Measurements from ENCODE around the gene ELAVL4.

Gene ELAVL4

DNA sequence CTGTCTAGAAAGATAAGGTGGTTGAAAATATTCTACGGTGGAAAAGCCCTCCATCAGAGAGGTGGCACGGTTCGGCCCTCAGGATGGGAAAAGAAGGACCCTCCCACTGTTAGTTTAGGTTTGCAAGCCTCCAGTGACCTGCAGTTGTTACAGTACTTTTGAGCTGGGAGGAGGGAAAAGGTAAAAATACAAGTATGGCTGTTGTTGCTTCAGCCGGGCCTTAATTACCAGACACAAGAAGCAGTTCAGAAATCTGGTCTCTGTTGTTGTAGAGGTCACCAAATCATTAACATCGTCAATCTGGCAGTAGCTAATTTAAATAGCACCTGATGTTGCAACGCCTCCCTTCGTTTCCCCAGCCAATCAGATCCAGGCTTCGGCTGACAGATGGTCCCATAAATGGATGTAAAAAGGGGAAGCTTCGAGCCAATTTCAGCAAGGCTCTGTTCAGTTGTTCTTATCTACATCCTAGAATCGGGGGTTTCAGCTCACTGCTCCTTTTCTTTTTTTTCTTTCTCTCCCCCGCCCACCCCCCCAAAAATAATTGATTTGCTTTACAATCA is at the start of gene ELAVL4:
ELAVL4 (plus strand) TSS at position 424 of the 563 bp plus-strand sequence. CDS start 270 bp downstream, outside the sequence.
- no peak for DNase-seq (ENCODE audit: low read depth)

DNA sequence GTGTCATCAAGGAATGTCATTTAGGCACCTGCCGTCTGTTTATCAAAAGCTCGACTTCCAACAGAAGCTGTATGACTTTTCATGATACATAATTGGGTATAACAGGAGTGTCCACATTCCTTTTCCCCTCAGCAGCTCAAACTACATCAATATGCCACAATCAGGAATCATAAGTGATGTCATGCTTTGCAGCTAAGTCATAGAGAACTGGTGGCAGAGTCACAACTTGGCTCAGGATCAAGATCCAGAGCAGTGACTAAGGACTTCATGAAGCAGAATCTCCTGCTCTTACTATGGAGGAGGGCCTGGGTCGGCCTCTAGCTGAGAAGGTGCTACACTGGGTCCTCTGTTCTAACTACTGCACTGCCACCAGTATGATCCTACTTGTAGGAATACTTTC is 48.4 kb upstream of the ELAVL4 start:
- no peak for DNase-seq (ENCODE audit: low read depth)

DNA sequence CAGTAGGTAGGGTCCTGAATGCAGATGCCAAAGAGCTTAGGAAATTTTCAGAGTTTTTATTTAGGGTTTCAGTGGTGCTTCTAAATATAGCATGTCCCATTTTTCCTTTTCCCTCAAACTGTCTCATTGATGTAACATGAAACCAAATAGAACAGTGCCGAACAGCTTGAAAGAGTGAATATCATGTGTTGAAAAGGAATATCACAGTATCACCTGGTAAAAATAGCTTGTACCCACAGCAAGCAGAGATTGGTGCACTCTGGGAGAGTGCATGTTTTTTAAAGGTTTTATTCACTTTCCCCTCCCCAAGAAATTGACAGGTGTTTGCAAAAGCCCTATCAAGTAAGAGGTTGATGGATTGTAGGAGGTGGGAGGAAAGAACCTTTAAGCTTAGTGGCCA is 41.9 kb upstream of the ELAVL4 start:
- DNase-seq (ENCODE audit: low read depth) = no peak

DNA sequence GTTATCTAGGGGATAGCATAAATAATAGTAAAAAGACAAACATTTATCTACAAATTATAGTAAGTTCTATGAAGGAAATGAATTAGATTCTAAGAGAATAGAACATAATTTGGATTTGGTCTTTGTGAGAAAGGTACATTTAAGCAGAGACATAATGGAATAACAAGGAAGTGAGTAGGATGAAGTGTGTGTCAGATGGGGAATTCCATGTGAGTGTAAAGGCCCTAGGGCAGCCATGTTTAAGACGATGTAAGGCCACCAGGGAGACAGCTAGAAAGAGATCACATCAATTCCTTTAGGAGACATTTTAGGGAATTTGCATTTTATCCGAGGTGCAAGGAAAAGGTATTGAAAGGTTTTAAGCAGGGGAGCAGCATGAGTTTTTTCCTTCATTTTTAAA is 33.8 kb upstream of the ELAVL4 start:
- no peak for DNase-seq (ENCODE audit: low read depth)

DNA sequence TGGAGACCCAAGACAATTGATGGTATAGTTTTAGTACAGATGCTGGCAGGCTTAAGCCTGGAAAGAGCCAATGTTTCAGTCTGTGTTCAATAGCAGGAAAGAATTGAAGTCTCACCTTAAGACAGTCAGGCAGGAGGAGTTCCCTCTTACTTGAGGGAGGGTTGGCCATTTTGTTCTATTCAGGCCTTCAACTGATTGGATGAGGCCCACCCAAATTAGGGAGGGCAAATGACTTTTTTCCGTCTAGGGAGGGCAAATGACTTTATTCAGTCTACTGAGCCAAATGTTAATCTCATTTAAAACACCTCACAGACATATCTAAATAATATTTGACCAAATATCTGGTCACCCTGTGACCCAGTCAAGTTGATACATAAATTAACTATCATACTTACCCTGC is 31.4 kb upstream of the ELAVL4 start:
- DNase-seq (ENCODE audit: low read depth) = no peak

DNA sequence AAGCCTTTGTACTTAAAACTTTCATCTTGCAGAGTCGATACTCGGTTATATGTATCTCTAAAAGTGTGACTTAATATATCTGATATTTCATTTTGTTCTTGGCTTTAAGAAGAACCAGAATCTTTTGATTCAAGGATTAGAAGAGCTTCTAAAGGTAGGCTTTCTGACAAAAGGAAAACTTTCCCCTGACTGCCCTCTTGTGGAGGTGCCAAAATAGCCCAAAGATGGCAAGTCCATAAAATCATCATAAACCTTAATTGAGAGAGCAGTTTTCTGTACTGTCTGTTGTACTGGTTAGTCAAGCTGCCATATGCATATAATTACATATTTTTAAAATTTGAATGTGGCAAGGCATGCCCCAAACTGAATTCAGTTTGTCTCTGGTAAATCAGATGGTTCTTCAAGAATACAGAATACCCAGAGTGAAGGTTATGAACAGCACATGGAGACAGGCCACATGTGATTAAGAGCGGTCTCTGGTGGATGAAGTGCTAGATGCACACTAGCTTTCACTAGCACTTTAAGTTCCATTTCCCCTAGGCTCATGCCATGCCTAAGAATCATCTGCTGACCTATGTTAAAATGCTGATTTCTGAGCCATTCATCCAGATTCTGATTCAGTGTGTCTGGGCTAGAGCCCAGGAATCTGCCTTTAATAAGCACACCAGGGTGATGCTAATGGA is 27.7 kb upstream of the ELAVL4 start:
- DNase-seq (ENCODE audit: low read depth) = no peak

DNA sequence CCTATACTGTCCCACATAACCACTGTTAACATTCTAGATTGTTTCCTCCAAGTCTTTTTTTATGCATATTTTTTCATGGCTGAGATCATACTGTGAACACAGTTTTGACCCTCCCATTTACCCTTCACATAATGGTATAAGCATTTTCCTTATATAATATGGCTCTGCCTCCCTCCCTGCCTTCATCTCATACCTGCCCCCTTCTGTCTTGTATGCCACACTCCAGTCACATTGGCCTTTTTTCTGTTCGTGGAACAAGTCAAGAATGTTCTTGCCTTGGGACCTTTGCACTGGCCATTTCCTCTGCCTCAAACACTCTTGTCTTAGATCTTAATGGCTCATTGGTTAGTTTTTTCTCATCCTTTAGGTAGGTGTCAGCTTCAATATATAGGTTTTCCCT is 24.3 kb upstream of the ELAVL4 start:
- DNase-seq (ENCODE audit: low read depth) = no peak

DNA sequence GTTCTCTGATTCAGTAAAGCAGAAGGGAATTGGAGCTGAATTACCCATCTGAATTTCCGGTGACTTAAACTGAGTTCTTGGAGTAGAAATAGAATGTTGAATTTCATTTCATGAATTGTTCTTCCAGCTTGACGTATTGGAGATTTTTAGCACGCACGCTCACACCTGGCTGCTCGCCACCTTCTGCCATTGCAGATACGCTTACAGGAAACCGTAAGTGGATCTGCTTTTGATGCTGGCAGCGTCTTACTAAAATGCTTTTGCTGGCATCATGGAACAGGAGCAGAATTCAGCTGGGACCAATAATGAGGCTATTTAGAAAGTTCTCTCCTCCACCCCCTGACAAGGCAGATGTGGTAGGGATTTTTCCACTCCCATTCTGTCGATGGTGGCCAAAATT is 17.7 kb upstream of the ELAVL4 start:
- no peak for DNase-seq (ENCODE audit: low read depth)

DNA sequence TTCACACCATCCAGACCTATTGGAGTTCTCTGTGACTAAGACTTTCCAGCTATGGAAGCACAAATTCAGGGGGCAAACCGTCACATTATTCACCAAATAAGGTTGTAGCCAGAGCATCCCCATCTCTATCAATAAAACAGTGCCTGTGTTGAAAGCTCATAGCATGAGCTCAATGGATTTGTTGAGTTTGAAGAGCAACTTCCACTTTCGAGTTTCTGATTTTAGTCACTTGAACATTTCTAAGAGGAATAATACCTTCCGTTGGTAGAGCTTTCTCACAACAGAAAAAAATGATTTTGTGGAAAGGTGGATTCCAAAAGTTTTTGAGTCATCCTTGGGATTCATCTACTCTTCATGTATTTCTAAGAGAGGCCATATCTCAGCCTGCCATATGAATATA is 13.0 kb upstream of the ELAVL4 start:
- DNase-seq (ENCODE audit: low read depth) = no peak

DNA sequence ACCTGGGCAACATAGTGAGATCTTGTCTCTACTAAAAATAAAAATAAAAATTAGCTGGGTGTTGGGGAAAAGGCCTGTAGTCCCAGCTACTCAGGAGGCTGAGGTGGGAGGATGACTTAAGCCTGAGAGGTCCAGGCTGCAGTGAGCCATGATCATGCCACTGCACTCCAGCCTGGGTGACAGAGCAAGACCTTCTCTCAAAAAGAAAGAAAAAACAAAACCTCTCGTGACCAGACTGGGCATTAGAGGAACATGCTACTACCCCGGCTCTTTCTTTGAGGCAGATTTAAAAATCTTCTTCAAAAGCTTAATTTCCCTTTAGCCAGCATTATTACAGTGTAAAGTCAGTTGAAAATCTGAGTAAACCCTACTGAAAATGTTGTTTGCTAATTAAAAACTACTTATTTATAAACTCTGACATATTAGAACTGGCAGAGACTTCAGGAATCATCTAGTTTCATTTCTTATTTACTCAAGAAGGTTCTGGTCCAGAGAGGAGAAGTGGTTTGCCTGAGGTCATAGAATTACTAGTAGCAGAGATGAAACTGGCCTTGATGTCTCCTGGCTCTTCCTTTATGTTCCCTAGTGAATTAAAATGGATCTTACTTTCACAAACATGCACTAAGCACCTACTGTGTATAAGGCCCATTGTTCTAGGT is 11.6 kb upstream of the ELAVL4 start:
- no peak for DNase-seq (ENCODE audit: low read depth)

DNA sequence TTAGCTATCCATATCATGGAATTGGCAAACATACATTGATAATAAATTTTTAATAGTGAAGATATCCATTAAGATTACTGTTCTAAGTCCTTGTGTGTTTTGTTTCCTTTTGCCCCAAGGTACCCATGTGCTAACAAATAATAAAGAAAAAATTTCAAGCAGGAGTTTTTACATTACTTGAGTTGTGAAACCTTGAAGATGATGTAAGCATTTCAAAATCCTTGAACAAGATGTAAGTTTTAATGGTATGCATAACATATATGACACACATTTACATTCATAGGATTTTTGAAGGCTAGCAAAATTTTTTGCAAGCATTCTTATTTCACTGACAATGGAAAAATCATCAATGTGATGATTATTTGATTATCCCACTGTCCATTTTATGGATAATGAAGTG is 10.9 kb upstream of the ELAVL4 start:
- DNase-seq (ENCODE audit: low read depth) = no peak

DNA sequence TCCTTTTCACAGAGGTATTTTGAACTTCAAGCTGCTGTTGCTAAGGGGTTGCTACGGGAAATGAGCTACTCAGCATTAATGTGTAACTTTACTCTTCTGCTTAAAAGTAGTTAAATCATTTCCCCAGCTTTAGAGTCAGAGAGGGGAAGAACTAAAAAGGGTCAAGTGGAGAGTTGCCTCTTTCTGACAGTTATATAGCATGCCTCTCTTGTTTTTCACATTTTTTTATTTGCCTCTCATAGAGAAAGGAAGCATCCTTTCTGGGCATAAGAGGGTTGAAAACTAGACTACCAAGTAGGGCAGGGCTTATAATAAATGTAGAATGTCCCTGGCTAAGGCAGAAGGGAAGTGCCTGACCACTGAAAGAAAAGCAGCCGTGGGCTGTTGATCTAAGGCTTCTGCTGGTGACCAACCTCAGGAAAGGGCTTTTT is 10.1 kb upstream of the ELAVL4 start:
- DNase-seq (ENCODE audit: low read depth) = no peak

DNA sequence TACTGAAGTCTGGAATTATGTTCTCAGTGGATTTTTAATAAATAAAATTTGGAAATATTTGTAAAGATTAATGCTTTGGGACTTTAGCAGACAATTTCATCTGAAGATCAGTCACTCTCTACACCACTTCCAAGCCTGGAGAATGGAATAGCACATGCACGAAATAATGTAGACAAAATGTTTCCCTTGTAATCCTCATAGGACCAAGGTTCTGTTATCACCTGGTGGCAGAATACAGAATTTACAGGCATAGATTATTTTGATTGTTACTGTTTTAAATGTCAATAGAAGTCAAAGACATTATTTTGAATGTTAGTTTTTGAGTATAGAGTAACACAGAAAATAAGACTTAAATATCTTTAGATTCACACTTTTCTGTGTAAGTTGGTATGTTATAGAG is 9.1 kb upstream of the ELAVL4 start:
- DNase-seq (ENCODE audit: low read depth) = no peak

DNA sequence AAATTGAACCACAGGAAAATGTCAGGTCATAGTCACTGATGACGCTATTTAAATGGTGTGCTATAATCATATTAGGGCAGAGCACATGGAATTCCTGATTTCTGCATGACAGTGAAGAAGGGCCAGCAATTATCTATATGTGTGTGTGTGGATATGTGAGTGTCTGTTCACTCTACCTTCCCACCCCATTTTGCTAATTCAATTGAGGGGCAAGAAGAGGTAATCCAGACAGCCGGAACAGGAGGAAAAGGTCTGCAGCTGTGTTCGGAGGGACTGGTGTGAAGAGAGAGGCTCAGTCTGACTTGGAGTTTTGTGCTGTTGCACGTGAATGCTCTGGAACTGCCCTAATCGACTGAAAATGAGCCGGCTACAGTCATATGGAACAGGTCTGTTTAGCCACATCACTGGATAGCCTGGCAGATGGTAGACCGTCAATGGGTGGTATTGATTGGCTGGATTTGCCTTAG is 5.1 kb upstream of the ELAVL4 start:
- no peak for DNase-seq (ENCODE audit: low read depth)

DNA sequence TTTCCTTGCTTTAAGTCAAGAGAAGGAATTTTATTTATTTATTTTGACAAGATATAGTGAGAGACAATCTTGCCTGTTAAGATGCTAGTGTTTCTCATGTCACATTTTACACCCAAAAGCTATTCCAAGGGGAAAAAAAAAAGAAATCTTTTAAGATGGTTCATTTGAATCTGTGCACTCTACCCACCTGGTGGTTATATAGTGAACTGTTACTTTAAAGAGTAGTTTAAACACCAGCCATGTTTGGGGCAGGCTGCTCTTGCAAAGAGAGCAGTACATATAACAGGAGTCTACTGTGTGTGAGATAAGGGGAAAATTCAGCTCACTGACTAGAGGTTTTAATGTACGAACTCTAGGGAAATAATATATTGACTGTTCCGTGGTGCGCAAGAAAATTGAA is 3.3 kb upstream of the ELAVL4 start:
- no peak for DNase-seq (ENCODE audit: low read depth)

DNA sequence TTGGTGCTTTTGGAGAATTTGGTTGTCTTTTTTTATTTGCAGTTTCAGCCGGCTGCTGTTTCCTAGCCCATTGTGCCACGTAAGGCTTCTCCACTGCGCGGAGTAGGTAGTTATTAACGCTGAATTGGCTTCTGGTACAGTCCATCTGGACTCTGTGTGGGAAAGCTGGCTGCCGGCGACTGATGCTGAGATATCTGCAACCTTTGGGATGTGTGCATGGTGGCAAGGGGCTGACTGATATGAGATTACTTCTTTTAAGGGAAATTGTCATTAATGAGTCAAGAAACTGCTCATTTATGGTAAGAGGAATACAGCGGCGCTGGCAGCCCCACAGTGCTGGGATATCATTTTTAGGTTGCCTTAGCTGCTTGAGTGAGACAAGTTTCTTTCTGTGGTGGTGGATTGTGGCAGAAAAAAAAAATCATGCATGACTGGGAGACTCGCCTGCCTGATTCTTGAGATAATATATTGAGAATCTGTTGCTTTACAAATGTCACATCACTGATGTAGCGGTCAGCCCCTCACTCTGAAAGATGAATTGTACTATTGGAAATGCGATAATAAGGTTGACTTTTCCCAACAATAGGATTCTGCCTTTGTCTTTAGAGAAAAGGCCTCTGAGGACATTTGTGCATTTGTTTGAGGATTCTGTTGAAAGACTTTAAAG is 2.5 kb upstream of the ELAVL4 start:
- no peak for DNase-seq (ENCODE audit: low read depth)

DNA sequence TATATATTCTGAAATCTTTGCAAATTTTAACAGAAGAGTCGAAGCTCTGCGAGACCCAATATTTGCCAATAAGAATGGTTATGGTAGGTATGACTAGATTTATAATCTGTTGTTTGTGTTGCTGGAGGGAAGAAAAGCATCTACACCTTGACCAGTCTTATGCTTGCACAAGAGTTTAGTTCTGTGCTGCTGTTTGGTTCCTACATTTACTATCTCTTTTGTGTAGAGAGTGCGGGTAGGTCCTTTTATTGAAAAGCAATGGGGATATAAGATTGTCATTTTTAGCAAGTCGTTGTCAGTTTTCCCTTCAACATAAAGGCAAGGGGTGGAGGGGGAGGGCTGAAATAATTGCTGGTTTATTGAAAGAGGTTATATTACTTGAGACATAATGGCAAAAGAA is 396 bp downstream of the ELAVL4 start:
- no peak for DNase-seq (ENCODE audit: low read depth)

DNA sequence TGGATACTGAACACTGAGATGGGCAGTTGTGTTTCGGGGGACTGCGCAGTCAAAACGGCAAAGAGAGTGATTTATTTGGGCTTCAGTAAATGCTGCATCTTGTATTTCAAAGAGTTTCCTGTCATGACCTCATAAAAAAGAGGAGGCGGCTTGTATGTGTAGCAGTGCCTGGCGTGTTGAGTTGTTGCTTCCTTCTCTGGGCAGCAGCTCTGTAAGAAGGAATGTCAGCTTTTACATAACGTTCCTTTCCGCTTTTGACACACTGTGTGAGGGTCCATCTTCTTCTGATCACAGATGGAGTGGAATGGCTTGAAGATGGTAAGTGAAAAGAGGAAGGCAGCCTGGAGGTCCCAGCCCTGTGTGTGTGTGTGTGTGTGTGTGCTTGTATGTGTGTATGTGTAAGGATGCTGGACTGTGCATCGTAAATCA is 941 bp downstream of the ELAVL4 start:
- DNase-seq (ENCODE audit: low read depth) = no peak

DNA sequence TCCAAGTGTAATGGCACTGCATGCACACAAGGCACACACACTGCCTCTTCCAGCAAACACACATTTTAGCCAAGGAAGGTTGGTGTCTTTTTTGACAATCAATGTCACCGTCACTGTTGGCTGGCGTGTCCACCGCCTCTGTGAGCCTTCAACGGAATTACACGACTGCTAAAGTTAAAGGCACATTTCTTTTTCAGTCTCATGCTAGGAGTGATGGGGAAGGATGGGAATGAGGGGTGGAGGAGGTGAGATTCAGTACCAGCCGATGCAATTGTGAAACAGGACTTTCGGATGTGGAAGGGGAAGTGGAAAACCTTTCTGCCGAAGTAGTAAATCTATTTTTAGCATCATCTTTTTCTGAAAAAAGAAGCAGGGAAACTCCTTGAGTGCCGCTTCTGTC is 1.4 kb downstream of the ELAVL4 start:
- no peak for DNase-seq (ENCODE audit: low read depth)

DNA sequence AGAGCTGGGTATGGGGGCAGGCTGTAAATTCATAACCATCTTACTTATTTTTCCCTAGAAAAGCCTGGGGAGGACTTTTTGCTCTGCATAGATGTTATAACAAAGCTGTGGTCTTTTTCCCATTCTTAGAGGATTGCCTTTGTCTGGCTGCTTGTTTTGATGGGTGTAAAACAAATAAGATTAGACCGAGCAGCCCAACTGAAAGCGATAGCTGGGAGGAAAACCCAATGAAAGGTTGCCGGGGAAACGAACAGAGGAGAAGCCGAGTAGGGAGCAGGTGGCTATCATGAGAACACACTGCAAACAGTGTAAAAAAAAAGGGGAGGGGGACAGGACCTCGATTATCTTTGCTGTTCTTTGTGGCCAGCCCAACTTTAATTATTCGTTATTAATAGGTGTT is 1.9 kb downstream of the ELAVL4 start:
- DNase-seq (ENCODE audit: low read depth) = no peak

DNA sequence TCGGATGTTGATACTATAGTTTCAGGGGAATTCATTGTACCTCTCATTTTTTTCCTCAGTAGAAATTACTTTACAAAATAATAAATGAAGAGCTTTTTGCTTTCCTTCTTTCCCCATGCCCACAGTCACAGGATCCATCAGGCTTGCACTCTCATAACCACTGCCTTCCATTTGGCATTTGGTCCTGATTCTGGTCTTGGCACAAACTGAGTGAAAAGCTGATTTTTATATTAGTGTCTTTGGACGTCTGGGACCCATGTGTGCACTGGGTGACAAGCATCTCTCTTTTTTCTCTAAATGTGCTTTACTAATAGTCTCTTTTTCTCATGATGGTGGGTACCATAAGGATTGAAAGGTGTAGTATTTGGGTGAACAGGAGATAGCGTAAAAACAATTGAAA is 2.8 kb downstream of the ELAVL4 start:
- no peak for DNase-seq (ENCODE audit: low read depth)

DNA sequence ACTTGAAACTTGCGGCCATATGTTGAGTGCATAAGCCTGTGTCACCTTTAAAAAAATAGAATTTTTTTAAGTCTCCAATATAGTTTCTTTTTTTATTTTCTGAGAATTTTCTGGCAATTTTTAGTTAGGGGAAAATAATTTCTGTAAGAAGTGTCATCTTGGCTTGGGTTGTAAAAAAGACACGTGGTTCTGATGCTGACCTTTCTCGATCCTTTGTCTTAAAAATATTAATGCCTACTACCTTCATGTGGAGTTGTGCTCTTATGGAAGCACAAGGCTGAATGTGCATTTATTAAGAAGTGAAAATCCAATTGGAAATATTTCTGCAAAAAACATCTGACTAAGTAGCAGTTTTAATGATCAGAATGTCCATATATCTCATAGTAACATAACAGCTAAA is 3.5 kb downstream of the ELAVL4 start:
- DNase-seq (ENCODE audit: low read depth) = no peak

DNA sequence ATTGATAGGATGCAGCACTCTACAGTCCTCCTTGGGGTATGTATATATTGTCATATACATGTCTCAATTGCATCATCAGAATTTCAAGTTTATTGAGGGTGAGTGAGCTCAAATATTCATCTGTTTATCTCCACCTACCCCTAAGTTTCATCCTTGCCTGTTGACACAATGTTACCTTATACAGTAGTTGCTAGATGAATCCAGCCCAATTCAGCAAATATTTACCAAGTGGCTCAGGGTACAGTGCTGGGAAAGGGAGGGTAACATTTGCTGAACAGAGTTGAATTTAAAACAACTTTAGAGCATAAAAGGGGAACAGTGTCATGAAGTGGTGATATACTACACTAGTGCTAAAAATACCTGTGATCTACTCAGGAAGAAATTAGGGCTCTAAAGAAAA is 14.4 kb downstream of the ELAVL4 start:
- DNase-seq (ENCODE audit: low read depth) = no peak

Measured in stimulated activated CD8-positive, alpha-beta memory T cell treated with anti-CD3 and anti-CD28 coated beads, Interleukin-12 subunit alpha, Interleukin-12 subunit beta, amount 100 ng/mL, for 1 hour (primary cell).